K562 (cell line): ENCODE results near the gene KRTAP10-4.

Experiments used
- BRD9 ChIP-seq: fragments of 450-650 bp; IDR thresholded peaks from 2 replicates; pipeline ENCODE4 v1.6.1; 2018; ENCODE audit warnings: low read depth; ENCODE audit not compliant: partially characterized antibody
- KDM1A ChIP-seq, 2 experiments: fragments of 450-650 bp; IDR thresholded peaks; 2 replicates each; pipeline ENCODE4 v1.6.1; 2016; ENCODE audit warnings: mild to moderate bottlenecking in 2 of 2
- TCF7L2 ChIP-seq: fragments of 150-350 bp; IDR thresholded peaks from 2 replicates; pipeline ENCODE4 v1.6.1; 2016; ENCODE audit warnings: low read depth, mild to moderate bottlenecking, low read length, moderate library complexity
- ZNF318 ChIP-seq, 2 experiments: fragments of 450-650 bp; IDR thresholded peaks; 2 replicates each; pipeline ENCODE4 v1.6.1; 2016; ENCODE audit warnings: mild to moderate bottlenecking in 2 of 2, borderline replicate concordance in 1 of 2, low read depth in 1 of 2, moderate library complexity in 1 of 2

- TF ChIP-seq ZNF318 (IDR thresholded peaks at IDR 0.05; ENCODE audit: borderline replicate concordance in 1 of 2, low read depth in 1 of 2), result no peak
- no peak for TF ChIP-seq BRD9
- TF ChIP-seq KDM1A (IDR thresholded peaks at IDR 0.05), result no peak
- no peak for TF ChIP-seq TCF7L2
Observed at GRCh38 chr21:44578371-44579055, 5.0 kb downstream of the KRTAP10-4 start.
